Adrenal gland (tissue), 5 donors: ENCODE measurements around the gene ADAMTSL1.

Experiments
- POLR2A ChIP-seq, 2 donors: fragments of 450-650 bp; IDR thresholded peaks; one replicate each; pipeline ENCODE4 v1.6.1; 2017; ENCODE audit warnings: antibody characterized with exemption in 2 of 2, mild to moderate bottlenecking in 2 of 2, moderate library complexity in 1 of 2
- TF ChIP-seq, protein P1 (sequence below), 6 experiments: fragments of 450-650 bp in 4 of 6; fragments of 200-600 bp in 2 of 6; sonication (generic) in 1 of 6; IDR thresholded peaks; 1 replicate in 5 of 6; 2 replicates in 1 of 6; pipeline versions ENCODE4 v1.5.1 to v1.8.0; 2016 to 2021; ENCODE audit warnings: antibody characterized with exemption in 6 of 6, mild to moderate bottlenecking in 2 of 6, moderate library complexity in 1 of 6
- donor health status: DM: no; HTN: no; CAD: no.

DNA sequence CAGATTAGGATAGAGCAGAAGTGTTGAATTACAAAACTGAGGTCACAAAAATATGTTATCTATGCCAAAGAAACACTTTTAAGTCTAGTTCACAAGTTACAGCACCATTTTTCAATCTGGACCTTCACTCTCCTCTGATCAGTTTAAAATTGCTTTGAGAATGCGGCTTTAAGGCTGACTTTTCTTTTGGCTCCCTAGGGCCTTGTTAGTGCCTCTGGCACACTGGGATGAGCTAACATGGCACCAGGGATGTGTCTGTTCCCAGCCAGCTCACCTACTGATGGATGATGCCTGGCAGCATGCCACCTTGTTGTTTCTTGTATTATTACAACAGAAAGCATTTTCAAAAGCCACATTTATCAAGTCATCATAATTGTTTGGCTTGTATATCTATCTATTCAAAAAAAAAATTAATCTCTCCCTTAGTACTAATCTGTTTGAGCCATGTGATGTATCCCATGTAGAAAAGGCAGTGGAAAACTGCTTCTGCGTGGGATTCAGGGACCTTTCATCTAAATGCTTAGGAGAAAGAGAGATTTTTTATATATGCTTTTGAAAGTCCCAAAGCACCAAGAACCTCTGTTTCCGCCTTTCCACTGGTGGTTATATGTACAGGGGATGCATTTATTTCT, 46.6 kb downstream of the ADAMTSL1 start:
- TF ChIP-seq, protein P1, sequence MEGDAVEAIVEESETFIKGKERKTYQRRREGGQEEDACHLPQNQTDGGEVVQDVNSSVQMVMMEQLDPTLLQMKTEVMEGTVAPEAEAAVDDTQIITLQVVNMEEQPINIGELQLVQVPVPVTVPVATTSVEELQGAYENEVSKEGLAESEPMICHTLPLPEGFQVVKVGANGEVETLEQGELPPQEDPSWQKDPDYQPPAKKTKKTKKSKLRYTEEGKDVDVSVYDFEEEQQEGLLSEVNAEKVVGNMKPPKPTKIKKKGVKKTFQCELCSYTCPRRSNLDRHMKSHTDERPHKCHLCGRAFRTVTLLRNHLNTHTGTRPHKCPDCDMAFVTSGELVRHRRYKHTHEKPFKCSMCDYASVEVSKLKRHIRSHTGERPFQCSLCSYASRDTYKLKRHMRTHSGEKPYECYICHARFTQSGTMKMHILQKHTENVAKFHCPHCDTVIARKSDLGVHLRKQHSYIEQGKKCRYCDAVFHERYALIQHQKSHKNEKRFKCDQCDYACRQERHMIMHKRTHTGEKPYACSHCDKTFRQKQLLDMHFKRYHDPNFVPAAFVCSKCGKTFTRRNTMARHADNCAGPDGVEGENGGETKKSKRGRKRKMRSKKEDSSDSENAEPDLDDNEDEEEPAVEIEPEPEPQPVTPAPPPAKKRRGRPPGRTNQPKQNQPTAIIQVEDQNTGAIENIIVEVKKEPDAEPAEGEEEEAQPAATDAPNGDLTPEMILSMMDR (IDR thresholded peaks at IDR 0.05), result no peak
- TF ChIP-seq POLR2A (IDR thresholded peaks at IDR 0.05), result no peak
